Stomach (tissue), 9 donors: Measurements from ENCODE around the gene GRAMD2B. TPM values are rescaled to one million over a fixed set of nuclear protein-coding genes. Genes with fewer than 3 reads are reported as not detected.

Experiments used
- DNase-seq, 2 donors: peaks; one replicate each; pipeline versions ENCODE4 v3.0.0 to v3.0.0-alpha.2; 2013 to 2019
- H3K27ac ChIP-seq, 5 donors: fragments of 200-600 bp in 4 of 5; sonication (generic) in 4 of 5; one replicate each; pipeline ENCODE4 v1.5.1; 2013 to 2019; ENCODE audit warnings: mild to moderate bottlenecking in 1 of 5, moderate library complexity in 1 of 5
- H3K27me3 ChIP-seq, 3 donors: fragments of 200-600 bp; sonication (generic); one replicate each; pipeline ENCODE4 v1.5.1; 2017 to 2019; ENCODE audit warnings: mixed run types in 1 of 3
- H3K36me3 ChIP-seq, 4 donors: fragments of 200-600 bp; sonication (generic); 1 replicate in 3 of 4; 2 replicates in 1 of 4; pipeline ENCODE4 v1.5.1; 2016 to 2019
- H3K4me1 ChIP-seq, 4 donors: fragments of 200-600 bp; sonication (generic); one replicate each; pipeline ENCODE4 v1.5.1; 2016 to 2019
- H3K4me3 ChIP-seq, 4 donors: fragments of 200-600 bp; sonication (generic) in 3 of 4; one replicate each; pipeline ENCODE4 v1.5.1; 2016 to 2019; ENCODE audit warnings: mild to moderate bottlenecking in 1 of 4
- H3K9me3 ChIP-seq, 4 donors: fragments of 200-600 bp; sonication (generic); one replicate each; pipeline ENCODE4 v1.5.1; 2016 to 2019
- EP300 ChIP-seq: sonication (generic); formaldehyde crosslinking; IDR thresholded peaks from one replicate; pipeline ENCODE4 v1.6.1; 2017; ENCODE audit warnings: antibody characterized with exemption
- POLR2A ChIP-seq, 4 donors: fragments of 450-650 bp; IDR thresholded peaks; one replicate each; pipeline ENCODE4 v1.6.1; 2016; ENCODE audit warnings: antibody characterized with exemption in 4 of 4, control low read depth in 2 of 4, mild to moderate bottlenecking in 1 of 4, moderate library complexity in 1 of 4
- POLR2AphosphoS5 ChIP-seq, 3 donors: sonication (generic); formaldehyde crosslinking; IDR thresholded peaks; one replicate each; pipeline ENCODE4 v1.6.1; 2016; ENCODE audit warnings: antibody characterized with exemption in 3 of 3
- WGBS, 5 donors: extraction: QIAGEN DNeasy Blood & Tissue Kit in 3 of 5; methylation state at CpG; one replicate each; pipeline versions ENCODE4 v1.1.5 to v1.1.7; 2013 to 2018; 5-methylcytosine and 5-hydroxymethylcytosine counted together
- intact Hi-C: fragments of 100-400 bp; cut with DNase I; formaldehyde crosslinking; loops from one replicate; pipeline ENCODE4 v1.15.1; 2023; ENCODE audit warnings: low total_unique reads
- polyA plus RNA-seq, 3 donors: library from polyadenylated mRNA; stranded (reverse); fragments of 200-250 nt; gene quantifications; one replicate each; pipeline ENCODE4 v1.2.3, GENCODE V29; 2013
- total RNA-seq, 5 donors: library from RNA; depleted of rRNA; stranded (reverse); fragments of >200 nt; gene quantifications; one replicate each; pipeline versions ENCODE4 v1.1.0 to v1.2.3, GENCODE V29; 2014 to 2016
- TF ChIP-seq, protein P1 (sequence below), 7 experiments: fragments of 450-650 bp in 4 of 7; fragments of 200-600 bp in 3 of 7; sonication (generic) in 3 of 7; IDR thresholded peaks; one replicate each; pipeline ENCODE4 v1.5.1; 2016 to 2019; ENCODE audit warnings: antibody characterized with exemption in 7 of 7, control low read depth in 2 of 7, mild to moderate bottlenecking in 1 of 7
- donor health status: healthy with polysubstance abuse.
- donor health status: Bipolar disorder and iron deficiency.
- donor health status: healthy.

GRAMD2B gene
- total and polyA plus RNA-seq, 8 donors: 5.7 to 69.6 (median 23.7) TPM

GRCh38 chr5:126512451-126512850 lies 89.2 kb downstream of the GRAMD2B start:
- Histone ChIP-seq H3K9me3 (no peaks in the 10 kb centered on the region), H3K27me3 (no peaks in the 10 kb centered on the region), H3K27ac (peak overlapping the region in 4 of 5 donors; percentile 32 to 74 (median 65)), H3K36me3 (no peaks in the 10 kb centered on the region), H3K4me1 (peaks cover 5 to 22% (median 12%) of the 10 kb centered on the region in 4 donors), H3K4me3 (no peak overlapping the region)
- intact Hi-C loops: no loop called here
- WGBS, 5 donors: 91 to 98% (median 96%) methylated on average over 3 of the region's 3 CpGs
- TF ChIP-seq, protein P1, sequence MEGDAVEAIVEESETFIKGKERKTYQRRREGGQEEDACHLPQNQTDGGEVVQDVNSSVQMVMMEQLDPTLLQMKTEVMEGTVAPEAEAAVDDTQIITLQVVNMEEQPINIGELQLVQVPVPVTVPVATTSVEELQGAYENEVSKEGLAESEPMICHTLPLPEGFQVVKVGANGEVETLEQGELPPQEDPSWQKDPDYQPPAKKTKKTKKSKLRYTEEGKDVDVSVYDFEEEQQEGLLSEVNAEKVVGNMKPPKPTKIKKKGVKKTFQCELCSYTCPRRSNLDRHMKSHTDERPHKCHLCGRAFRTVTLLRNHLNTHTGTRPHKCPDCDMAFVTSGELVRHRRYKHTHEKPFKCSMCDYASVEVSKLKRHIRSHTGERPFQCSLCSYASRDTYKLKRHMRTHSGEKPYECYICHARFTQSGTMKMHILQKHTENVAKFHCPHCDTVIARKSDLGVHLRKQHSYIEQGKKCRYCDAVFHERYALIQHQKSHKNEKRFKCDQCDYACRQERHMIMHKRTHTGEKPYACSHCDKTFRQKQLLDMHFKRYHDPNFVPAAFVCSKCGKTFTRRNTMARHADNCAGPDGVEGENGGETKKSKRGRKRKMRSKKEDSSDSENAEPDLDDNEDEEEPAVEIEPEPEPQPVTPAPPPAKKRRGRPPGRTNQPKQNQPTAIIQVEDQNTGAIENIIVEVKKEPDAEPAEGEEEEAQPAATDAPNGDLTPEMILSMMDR (IDR thresholded peaks at IDR 0.05): no peak
- no peak for TF ChIP-seq POLR2AphosphoS5 (IDR thresholded peaks at IDR 0.05)
- TF ChIP-seq POLR2A (IDR thresholded peaks at IDR 0.05): no peak
- no peak for TF ChIP-seq EP300
- DNase-seq: no peak

DNA sequence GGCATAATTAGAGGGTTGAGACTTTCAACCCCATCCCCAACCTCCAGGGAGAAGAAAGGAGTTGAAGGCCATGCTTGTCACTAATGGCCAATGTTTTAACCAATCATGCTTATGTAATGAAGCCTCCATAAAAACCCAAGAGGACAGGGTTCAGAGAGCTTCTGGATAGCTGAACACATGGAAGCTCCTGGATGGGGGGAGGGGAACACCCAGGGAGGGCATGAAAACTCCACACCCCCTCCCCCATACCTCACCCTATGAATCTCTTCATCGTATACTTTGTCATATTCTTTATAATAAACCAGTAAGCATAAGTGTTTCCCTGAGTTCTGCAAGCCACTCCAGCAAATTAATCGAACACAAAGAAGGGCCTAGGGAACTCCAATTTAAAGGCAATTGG lies 90.1 kb downstream of the GRAMD2B start:
- H3K36me3 ChIP-seq: no peaks in the 10 kb centered on the region
- no peak for DNase-seq
- TF ChIP-seq EP300 (no peak), POLR2AphosphoS5 (IDR thresholded peaks at IDR 0.05) (no peak), POLR2A (IDR thresholded peaks at IDR 0.05) (no peak)
- TF ChIP-seq, protein P1 (IDR thresholded peaks at IDR 0.05): no peak
- peak overlapping the region in 4 of 5 donors; percentile 32 to 74 (median 65) for H3K27ac ChIP-seq
- 68 to 85% (median 77%) methylated on average over 2 of the region's 2 CpGs for WGBS, 5 donors
- H3K4me1 ChIP-seq: peaks cover 5 to 22% (median 10%) of the 10 kb centered on the region in 4 donors
- H3K27me3 ChIP-seq: no peaks in the 10 kb centered on the region
- no peak overlapping the region for H3K4me3 ChIP-seq
- intact Hi-C loops: no loop called here
- no peaks in the 10 kb centered on the region for H3K9me3 ChIP-seq

- whole genome bisulfite sequencing, 5 donors: 65 to 84% (median 74%) methylated on average over 4 of the region's 4 CpGs
- H3K36me3 ChIP-seq: no peaks in the 10 kb centered on the region
- intact Hi-C loops: no loop called here
- H3K27ac ChIP-seq: peak overlapping the region in 4 of 5 donors; percentile 32 to 74 (median 65)
- H3K27me3 ChIP-seq: no peaks in the 10 kb centered on the region
- no peak overlapping the region for H3K4me3 ChIP-seq
- no peaks in the 10 kb centered on the region for H3K9me3 ChIP-seq
- no peak for DNase-seq
- TF ChIP-seq POLR2AphosphoS5 (IDR thresholded peaks at IDR 0.05) (no peak), POLR2A (IDR thresholded peaks at IDR 0.05) (no peak), EP300 (no peak)
- TF ChIP-seq, protein P1 (IDR thresholded peaks at IDR 0.05): no peak
- H3K4me1 ChIP-seq: peaks cover 2 to 25% (median 8%) of the 10 kb centered on the region in 4 donors
Measured at GRCh38 chr5:126513703-126514102, 90.5 kb downstream of the GRAMD2B start.

- H3K27ac ChIP-seq: peak overlapping the region in 4 of 5 donors; percentile 32 to 74 (median 65)
- TF ChIP-seq, protein P1 (IDR thresholded peaks at IDR 0.05): no peak
- TF ChIP-seq EP300 (no peak), POLR2A (IDR thresholded peaks at IDR 0.05) (no peak), POLR2AphosphoS5 (IDR thresholded peaks at IDR 0.05) (peak in 1 of 3 donors; percentile 36)
Measured at GRCh38 chr5:126514131-126514557, 90.9 kb downstream of the GRAMD2B start.

More at GRCh38 chr5:126514131-126514557, 90.9 kb downstream of the GRAMD2B start:
- Histone ChIP-seq H3K4me3 (no peak overlapping the region), H3K9me3 (no peaks in the 10 kb centered on the region), H3K36me3 (no peaks in the 10 kb centered on the region), H3K4me1 (peaks cover 0 to 25% (median 7%) of the 10 kb centered on the region in 4 donors), H3K27me3 (no peaks in the 10 kb centered on the region)
- intact Hi-C loops: no loop called here
- WGBS, 5 donors: 44 to 78% (median 59%) methylated on average over 4 of the region's 4 CpGs
- no peak for DNase-seq
